Ishikawa (cell line): ENCODE measurements around the gene RNF186.

ENCODE experiments used
- CEBPB ChIP-seq: IDR thresholded peaks from 2 replicates; pipeline ENCODE4 v1.6.1; 2012
- CREB1 ChIP-seq: IDR thresholded peaks from 2 replicates; pipeline ENCODE4 v1.6.1; 2012; ENCODE audit warnings: low read depth
- EGR1 ChIP-seq: IDR thresholded peaks from 2 replicates; pipeline ENCODE4 v1.6.1; 2012
- EP300 ChIP-seq: IDR thresholded peaks from 2 replicates; pipeline ENCODE4 v1.6.1; 2012; ENCODE audit warnings: borderline replicate concordance
- FOXM1 ChIP-seq: IDR thresholded peaks from 2 replicates; pipeline ENCODE4 v1.6.1; 2012; ENCODE audit warnings: low read depth, borderline replicate concordance
- NFIC ChIP-seq: IDR thresholded peaks from 2 replicates; pipeline ENCODE4 v1.6.1; 2012
- RAD21 ChIP-seq: IDR thresholded peaks from 2 replicates; pipeline ENCODE4 v1.6.1; 2012; ENCODE audit warnings: low read depth
- TAF1 ChIP-seq: IDR thresholded peaks from 2 replicates; pipeline ENCODE4 v1.6.1; 2012; ENCODE audit warnings: low read depth, mild to moderate bottlenecking
- TCF12 ChIP-seq: IDR thresholded peaks from 2 replicates; pipeline ENCODE4 v1.6.1; 2012; ENCODE audit warnings: low read depth
- TEAD4 ChIP-seq: IDR thresholded peaks from 2 replicates; pipeline ENCODE4 v1.6.1; 2012
- YY1 ChIP-seq: IDR thresholded peaks from 2 replicates; pipeline ENCODE4 v1.6.1; 2012; ENCODE audit warnings: low read depth
- TF ChIP-seq, protein P1 (sequence below): IDR thresholded peaks from 2 replicates; pipeline ENCODE4 v1.6.1; 2012
- TF ChIP-seq, protein P2 (sequence below): IDR thresholded peaks from 2 replicates; pipeline ENCODE4 v1.6.1; 2012; ENCODE audit warnings: low read depth, mild to moderate bottlenecking
- TF ChIP-seq, protein P3 (sequence below): IDR thresholded peaks from 2 replicates; pipeline ENCODE4 v1.6.1; 2012

DNA sequence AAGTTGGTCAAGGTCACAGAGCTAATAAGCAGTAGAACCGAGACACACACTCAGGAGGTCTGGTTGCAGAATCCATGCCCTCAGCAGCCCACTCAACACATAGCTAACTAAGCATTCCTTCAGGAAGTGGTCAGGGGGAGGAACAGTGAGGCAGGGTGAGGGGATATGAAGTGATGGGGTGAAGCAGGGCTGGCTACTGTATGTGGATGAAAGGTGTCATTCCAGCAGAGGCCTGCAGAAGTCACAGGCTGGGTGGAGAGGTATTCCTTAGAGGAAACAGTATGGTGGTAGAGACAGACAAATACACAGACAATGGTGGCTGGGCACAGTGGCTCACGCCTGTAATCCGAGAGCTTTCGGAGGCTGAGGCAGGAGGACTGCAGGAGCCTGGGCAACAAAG, 29.4 kb downstream of the RNF186 start:
- TF ChIP-seq TAF1 = no peak
- no peak for TF ChIP-seq EP300
- no peak for TF ChIP-seq TEAD4
- TF ChIP-seq, protein P1, sequence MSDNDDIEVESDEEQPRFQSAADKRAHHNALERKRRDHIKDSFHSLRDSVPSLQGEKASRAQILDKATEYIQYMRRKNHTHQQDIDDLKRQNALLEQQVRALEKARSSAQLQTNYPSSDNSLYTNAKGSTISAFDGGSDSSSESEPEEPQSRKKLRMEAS = no peak
- TF ChIP-seq, protein P2, sequence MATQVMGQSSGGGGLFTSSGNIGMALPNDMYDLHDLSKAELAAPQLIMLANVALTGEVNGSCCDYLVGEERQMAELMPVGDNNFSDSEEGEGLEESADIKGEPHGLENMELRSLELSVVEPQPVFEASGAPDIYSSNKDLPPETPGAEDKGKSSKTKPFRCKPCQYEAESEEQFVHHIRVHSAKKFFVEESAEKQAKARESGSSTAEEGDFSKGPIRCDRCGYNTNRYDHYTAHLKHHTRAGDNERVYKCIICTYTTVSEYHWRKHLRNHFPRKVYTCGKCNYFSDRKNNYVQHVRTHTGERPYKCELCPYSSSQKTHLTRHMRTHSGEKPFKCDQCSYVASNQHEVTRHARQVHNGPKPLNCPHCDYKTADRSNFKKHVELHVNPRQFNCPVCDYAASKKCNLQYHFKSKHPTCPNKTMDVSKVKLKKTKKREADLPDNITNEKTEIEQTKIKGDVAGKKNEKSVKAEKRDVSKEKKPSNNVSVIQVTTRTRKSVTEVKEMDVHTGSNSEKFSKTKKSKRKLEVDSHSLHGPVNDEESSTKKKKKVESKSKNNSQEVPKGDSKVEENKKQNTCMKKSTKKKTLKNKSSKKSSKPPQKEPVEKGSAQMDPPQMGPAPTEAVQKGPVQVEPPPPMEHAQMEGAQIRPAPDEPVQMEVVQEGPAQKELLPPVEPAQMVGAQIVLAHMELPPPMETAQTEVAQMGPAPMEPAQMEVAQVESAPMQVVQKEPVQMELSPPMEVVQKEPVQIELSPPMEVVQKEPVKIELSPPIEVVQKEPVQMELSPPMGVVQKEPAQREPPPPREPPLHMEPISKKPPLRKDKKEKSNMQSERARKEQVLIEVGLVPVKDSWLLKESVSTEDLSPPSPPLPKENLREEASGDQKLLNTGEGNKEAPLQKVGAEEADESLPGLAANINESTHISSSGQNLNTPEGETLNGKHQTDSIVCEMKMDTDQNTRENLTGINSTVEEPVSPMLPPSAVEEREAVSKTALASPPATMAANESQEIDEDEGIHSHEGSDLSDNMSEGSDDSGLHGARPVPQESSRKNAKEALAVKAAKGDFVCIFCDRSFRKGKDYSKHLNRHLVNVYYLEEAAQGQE = no peak
- no peak for TF ChIP-seq TCF12
- no peak for TF ChIP-seq RAD21
- TF ChIP-seq EGR1 = no peak
- TF ChIP-seq CEBPB = no peak
- TF ChIP-seq CREB1 = no peak
- no peak for TF ChIP-seq FOXM1
- TF ChIP-seq NFIC = no peak
- TF ChIP-seq YY1 = no peak
- TF ChIP-seq, protein P3, sequence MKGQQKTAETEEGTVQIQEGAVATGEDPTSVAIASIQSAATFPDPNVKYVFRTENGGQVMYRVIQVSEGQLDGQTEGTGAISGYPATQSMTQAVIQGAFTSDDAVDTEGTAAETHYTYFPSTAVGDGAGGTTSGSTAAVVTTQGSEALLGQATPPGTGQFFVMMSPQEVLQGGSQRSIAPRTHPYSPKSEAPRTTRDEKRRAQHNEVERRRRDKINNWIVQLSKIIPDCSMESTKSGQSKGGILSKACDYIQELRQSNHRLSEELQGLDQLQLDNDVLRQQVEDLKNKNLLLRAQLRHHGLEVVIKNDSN = no peak
